GM12878 (cell line): ENCODE measurements around the gene THAP9. TPM values are rescaled to one million over a fixed set of nuclear protein-coding genes. Genes with fewer than 3 reads are reported as not detected.

Experiments used
- ATAC-seq: fragments of 200-7000 bp; cut with Tn5 transposase; 3 replicates; pipeline ENCODE4 v1.9.1; 2020; ENCODE audit warnings: mild to moderate bottlenecking, moderate library complexity
- BruUV-seq: library from RNA; stranded (reverse); fragments of 400-500 nt; replicated peaks from 2 replicates; lab custom pipeline; 2021; lab: Mats Ljungman, UMichigan
- CTCF ChIA-PET: fragments of 300-600 bp; sonication (Branson Sonifier 250); formaldehyde crosslinking; extraction: SDS; loops from one replicate; lab custom pipeline; 2021; ENCODE audit warnings: inconsistent platforms; lab: Yijun Ruan, JAX
- POLR2A ChIA-PET: fragments of 350-600 bp; formaldehyde crosslinking; extraction: SDS; loops from one replicate; lab custom pipeline; 2021; ENCODE audit warnings: inconsistent platforms; lab: Charles Lee
- RAD21 ChIA-PET: fragments of 300-600 bp; sonication (Branson Sonifier 250); formaldehyde crosslinking; loops from one replicate; lab custom pipeline; 2023; ENCODE audit warnings: antibody characterized with exemption; ENCODE audit not compliant: unreplicated experiment; lab: Charles Lee
- SMC1A ChIA-PET: fragments of 300-600 bp; sonication (Branson Sonifier 250); formaldehyde crosslinking; loops from one replicate; lab custom pipeline; 2023; ENCODE audit not compliant: unreplicated experiment, uncharacterized antibody; lab: Charles Lee
- DNase-seq: peaks from one replicate; pipeline ENCODE4 v3.0.0-alpha.2; 2011; ENCODE audit warnings: low read depth, low spot score
- FAIRE-seq: peaks from 3 replicates; lab custom pipeline; 2011; peaks lifted over from hg19 to GRCh38; lab: Jason Lieb, UNC
- H2AFZ ChIP-seq: 2 replicates; pipeline ENCODE4 v1.6.0; 2011; ENCODE audit warnings: low read depth, low read length, control low read depth; ENCODE audit not compliant: control insufficient read depth
- H3K27ac ChIP-seq: 2 replicates; pipeline ENCODE4 v1.5.1; 2011; ENCODE audit warnings: control low read depth; ENCODE audit not compliant: control insufficient read depth, insufficient read depth
- H3K27me3 ChIP-seq, 2 experiments: replicated peaks in 1 of 2; 2 replicates each; pipeline versions ENCODE4 v1.6.0 to v1.6.1; 2011; ENCODE audit warnings: low read length in 1 of 2; ENCODE audit not compliant: control insufficient read depth in 2 of 2, insufficient read depth in 2 of 2
- H3K36me3 ChIP-seq, 2 experiments: 2 replicates each; pipeline ENCODE4 v1.5.1; 2011; ENCODE audit warnings: low read length in 1 of 2; ENCODE audit not compliant: control insufficient read depth in 2 of 2, insufficient read depth in 2 of 2
- H3K4me1 ChIP-seq: 2 replicates; pipeline ENCODE4 v1.6.1; 2011; ENCODE audit warnings: mild to moderate bottlenecking, low read length, moderate library complexity, mixed read lengths; ENCODE audit not compliant: control insufficient read depth, insufficient read depth
- H3K4me2 ChIP-seq: 2 replicates; pipeline ENCODE4 v1.6.0; 2011; ENCODE audit warnings: control low read depth; ENCODE audit not compliant: control insufficient read depth, insufficient read depth
- H3K4me3 ChIP-seq: fragments of 200-600 bp; sonication (generic); 2 replicates; pipeline ENCODE4 v1.5.1; 2016
- H3K79me2 ChIP-seq: 2 replicates; pipeline ENCODE4 v1.6.0; 2011; ENCODE audit warnings: low read length; ENCODE audit not compliant: control insufficient read depth, insufficient read depth
- H3K9ac ChIP-seq: 2 replicates; pipeline ENCODE4 v1.8.0; 2011; ENCODE audit warnings: low read length, control low read depth, mixed read lengths; ENCODE audit not compliant: control insufficient read depth, insufficient read depth
- H3K9me3 ChIP-seq: replicated peaks from 3 replicates; pipeline ENCODE4 v1.5.1; 2011; ENCODE audit warnings: mild to moderate bottlenecking, low read length; ENCODE audit not compliant: control insufficient read depth, insufficient read depth
- H4K20me1 ChIP-seq: 2 replicates; pipeline ENCODE4 v1.6.0; 2011; ENCODE audit not compliant: control insufficient read depth, insufficient read depth
- CREM ChIP-seq: IDR thresholded peaks from 2 replicates; pipeline ENCODE4 v1.6.1; 2014; ENCODE audit warnings: antibody characterized with exemption, low read depth
- KAT2A ChIP-seq: conservative IDR thresholded peaks from 2 replicates; pipeline ENCODE4 v1.6.1; 2011; ENCODE audit warnings: low read depth, low read length; ENCODE audit not compliant: control insufficient read depth
- MEF2A ChIP-seq: IDR thresholded peaks from 2 replicates; pipeline ENCODE4 v1.6.1; 2011; ENCODE audit warnings: low read depth, mild to moderate bottlenecking, low read length, moderate library complexity; ENCODE audit not compliant: insufficient read depth
- MTA2 ChIP-seq: fragments of 450-650 bp; IDR thresholded peaks from 2 replicates; pipeline ENCODE4 v1.6.1; 2016; ENCODE audit warnings: low read depth, mild to moderate bottlenecking, moderate library complexity
- NFIC ChIP-seq: IDR thresholded peaks from 2 replicates; pipeline ENCODE4 v1.6.1; 2012; ENCODE audit warnings: low read depth, mild to moderate bottlenecking, inconsistent platforms, low read length, moderate library complexity
- NRF1 ChIP-seq: conservative IDR thresholded peaks from 2 replicates; pipeline ENCODE4 v1.6.1; 2011; ENCODE audit warnings: mild to moderate bottlenecking, low read depth, low read length, improper control_type of control experiment
- PAX5 ChIP-seq: IDR thresholded peaks from 2 replicates; pipeline ENCODE4 v1.6.1; 2011; ENCODE audit warnings: low read depth, low read length, borderline replicate concordance
- POLR2A ChIP-seq: IDR thresholded peaks from 2 replicates; pipeline ENCODE4 v1.6.1; 2011; ENCODE audit warnings: low read depth, mild to moderate bottlenecking, low read length
- SMAD5 ChIP-seq: IDR thresholded peaks from 2 replicates; pipeline ENCODE4 v1.6.1; 2016; ENCODE audit warnings: antibody characterized with exemption, low read depth
- YBX1 ChIP-seq: fragments of 450-650 bp; IDR thresholded peaks from 2 replicates; pipeline ENCODE4 v1.6.1; 2016; ENCODE audit warnings: antibody characterized with exemption
- WGBS: methylation state at CpG from one replicate; pipeline ENCODE4 v1.1.6; 2016; ENCODE audit warnings: low lambda C conversion rate; ENCODE audit not compliant: insufficient replicate concordance, insufficient coverage; ENCODE audit errors: missing lambda C conversion rate; 5-methylcytosine and 5-hydroxymethylcytosine counted together
- in situ Hi-C: fragments of 300-500 bp; cut with MboI; formaldehyde crosslinking; loops from 9 replicates; pipeline ENCODE4 v1.14.3; 2018; ENCODE audit warnings: mixed read lengths
- intact Hi-C: fragments of 100-400 bp; cut with micrococcal nuclease; formaldehyde crosslinking; loops from one replicate; pipeline ENCODE4 v1.14.2; 2022; ENCODE audit not compliant: unreplicated experiment
- polyA plus RNA-seq, 11 experiments: library from polyadenylated mRNA; depleted of rRNA in 4 of 11; unstranded in 6 of 11; stranded (reverse) in 5 of 11; fragments of >200 nt; fragmentation: Nextera tagmentation in 4 of 11; fragmentation: Illumina TruSeq in 1 of 11; extraction: Ambion mirVana in 4 of 11; extraction: Trizol in 1 of 11; gene quantifications; 1 replicate in 1 of 11; 2 replicates in 10 of 11; pipeline versions ENCODE4 v1.2.1 to v1.2.3, GENCODE V29; 2011 to 2016; ENCODE audit warnings: inconsistent platforms in 2 of 11, missing spikeins in 2 of 11, low read depth in 1 of 11
- total RNA-seq, 4 experiments: library from RNA; depleted of rRNA in 3 of 4; stranded (reverse); fragments of >200 nt in 3 of 4; fragmentation: Illumina TruSeq in 1 of 4; extraction: Trizol in 1 of 4; gene quantifications; 2 replicates each; pipeline versions ENCODE4 v1.2.1 to v1.2.3, GENCODE V29; 2013 to 2021
- TF ChIP-seq, protein P1 (sequence below): fragments of 450-650 bp; IDR thresholded peaks from 2 replicates; pipeline ENCODE4 v1.6.1; 2016; ENCODE audit warnings: mild to moderate bottlenecking, moderate library complexity, borderline replicate concordance
- TF ChIP-seq, protein P2 (sequence below): IDR thresholded peaks from 2 replicates; pipeline ENCODE4 v1.6.1; 2012; ENCODE audit warnings: improper control_type of control experiment, low read depth, low read length; ENCODE audit not compliant: insufficient replicate concordance

Gene THAP9
- total and polyA plus RNA-seq, 10 of the 15 experiments (the other 5 are each of a cell fraction or from before 2014, with no cell fraction given): 2.1 to 4.9 (median 3.3) TPM

GRCh38 chr4:82891707-82892466 lies 8.6 kb upstream of the THAP9 start (continued):
- TF ChIP-seq, protein P1, sequence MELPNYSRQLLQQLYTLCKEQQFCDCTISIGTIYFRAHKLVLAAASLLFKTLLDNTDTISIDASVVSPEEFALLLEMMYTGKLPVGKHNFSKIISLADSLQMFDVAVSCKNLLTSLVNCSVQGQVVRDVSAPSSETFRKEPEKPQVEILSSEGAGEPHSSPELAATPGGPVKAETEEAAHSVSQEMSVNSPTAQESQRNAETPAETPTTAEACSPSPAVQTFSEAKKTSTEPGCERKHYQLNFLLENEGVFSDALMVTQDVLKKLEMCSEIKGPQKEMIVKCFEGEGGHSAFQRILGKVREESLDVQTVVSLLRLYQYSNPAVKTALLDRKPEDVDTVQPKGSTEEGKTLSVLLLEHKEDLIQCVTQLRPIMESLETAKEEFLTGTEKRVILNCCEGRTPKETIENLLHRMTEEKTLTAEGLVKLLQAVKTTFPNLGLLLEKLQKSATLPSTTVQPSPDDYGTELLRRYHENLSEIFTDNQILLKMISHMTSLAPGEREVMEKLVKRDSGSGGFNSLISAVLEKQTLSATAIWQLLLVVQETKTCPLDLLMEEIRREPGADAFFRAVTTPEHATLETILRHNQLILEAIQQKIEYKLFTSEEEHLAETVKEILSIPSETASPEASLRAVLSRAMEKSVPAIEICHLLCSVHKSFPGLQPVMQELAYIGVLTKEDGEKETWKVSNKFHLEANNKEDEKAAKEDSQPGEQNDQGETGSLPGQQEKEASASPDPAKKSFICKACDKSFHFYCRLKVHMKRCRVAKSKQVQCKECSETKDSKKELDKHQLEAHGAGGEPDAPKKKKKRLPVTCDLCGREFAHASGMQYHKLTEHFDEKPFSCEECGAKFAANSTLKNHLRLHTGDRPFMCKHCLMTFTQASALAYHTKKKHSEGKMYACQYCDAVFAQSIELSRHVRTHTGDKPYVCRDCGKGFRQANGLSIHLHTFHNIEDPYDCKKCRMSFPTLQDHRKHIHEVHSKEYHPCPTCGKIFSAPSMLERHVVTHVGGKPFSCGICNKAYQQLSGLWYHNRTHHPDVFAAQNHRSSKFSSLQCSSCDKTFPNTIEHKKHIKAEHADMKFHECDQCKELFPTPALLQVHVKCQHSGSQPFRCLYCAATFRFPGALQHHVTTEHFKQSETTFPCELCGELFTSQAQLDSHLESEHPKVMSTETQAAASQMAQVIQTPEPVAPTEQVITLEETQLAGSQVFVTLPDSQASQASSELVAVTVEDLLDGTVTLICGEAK: no peak
- no peak for TF ChIP-seq MTA2
- 0 out of 2 replicates have a peak, but pooled peaks have one; percentile 4 for TF ChIP-seq SMAD5

- H3K27ac ChIP-seq: no peak overlapping the region
- intact Hi-C loops: loop anchor here (5.0 kb wide), 2 partner anchors 220 to 565 kb away; partner anchors contain the start of genes HELQ, MRPS18C and PLAC8
- H2AFZ ChIP-seq: no peak overlapping the region
- no TSS peak for BruUV-seq
- ChIA-PET SMC1A (interaction anchor here (0.9 to 2.5 kb wide), 6 partner anchors 8 to 182 kb away, joined by 3 to 10 read pairs (median 6); partner anchors contain the start of genes LIN54 and THAP9), RAD21 (interaction anchor here (0.8 to 1.4 kb wide), 3 partner anchors 14 to 389 kb away, joined by 4 to 8 read pairs (median 5); no protein-coding TSS in a partner anchor), CTCF (interaction anchor here (0.8 to 1.7 kb wide), 7 partner anchors 8 to 388 kb away, joined by 3 to 6 read pairs (median 3); partner anchors contain the start of genes COPS4 and THAP9), POLR2A (interaction anchor here (0.9 to 1.1 kb wide), 6 partner anchors 8 to 463 kb away, joined by 3 to 6 read pairs (median 4); partner anchors contain the start of gene THAP9)
- WGBS: 61% methylated on average over 1 of the region's 1 CpG
- peak overlapping the region; percentile 68; the same call in 1 of the 2 replicates for H3K4me3 ChIP-seq
- H3K9ac ChIP-seq: peak overlapping the region; percentile 98; the same call in 1 of the 2 replicates
- peaks cover 0 to 16% of the 10 kb centered on the region in 2 experiments; a peak in 3 of 4 replicates for H3K36me3 ChIP-seq
- DNase-seq (no peak), FAIRE-seq (no peak), ATAC-seq (no peak)
- peaks cover 50% of the 10 kb centered on the region for H3K79me2 ChIP-seq
- H3K9me3 ChIP-seq: no peaks in the 10 kb centered on the region
- no peaks in the 10 kb centered on the region for H3K27me3 ChIP-seq
- peak overlapping the region; percentile 43 for H3K4me2 ChIP-seq
- no peaks in the 10 kb centered on the region for H4K20me1 ChIP-seq
- H3K4me1 ChIP-seq: peaks cover 3% of the 10 kb centered on the region; the same call in 1 of the 2 replicates
- in situ Hi-C loops: loop anchor here (5.0 kb wide), 2 partner anchors 120 to 390 kb away; partner anchors contain the start of genes COQ2 and LIN54
- TF ChIP-seq CREM (no peak), YBX1 (no peak), PAX5 (no peak), KAT2A (no peak), NRF1 (no peak), MEF2A (no peak), POLR2A (no peak), NFIC (no peak), MTA2 (no peak)
- TF ChIP-seq, protein P2, sequence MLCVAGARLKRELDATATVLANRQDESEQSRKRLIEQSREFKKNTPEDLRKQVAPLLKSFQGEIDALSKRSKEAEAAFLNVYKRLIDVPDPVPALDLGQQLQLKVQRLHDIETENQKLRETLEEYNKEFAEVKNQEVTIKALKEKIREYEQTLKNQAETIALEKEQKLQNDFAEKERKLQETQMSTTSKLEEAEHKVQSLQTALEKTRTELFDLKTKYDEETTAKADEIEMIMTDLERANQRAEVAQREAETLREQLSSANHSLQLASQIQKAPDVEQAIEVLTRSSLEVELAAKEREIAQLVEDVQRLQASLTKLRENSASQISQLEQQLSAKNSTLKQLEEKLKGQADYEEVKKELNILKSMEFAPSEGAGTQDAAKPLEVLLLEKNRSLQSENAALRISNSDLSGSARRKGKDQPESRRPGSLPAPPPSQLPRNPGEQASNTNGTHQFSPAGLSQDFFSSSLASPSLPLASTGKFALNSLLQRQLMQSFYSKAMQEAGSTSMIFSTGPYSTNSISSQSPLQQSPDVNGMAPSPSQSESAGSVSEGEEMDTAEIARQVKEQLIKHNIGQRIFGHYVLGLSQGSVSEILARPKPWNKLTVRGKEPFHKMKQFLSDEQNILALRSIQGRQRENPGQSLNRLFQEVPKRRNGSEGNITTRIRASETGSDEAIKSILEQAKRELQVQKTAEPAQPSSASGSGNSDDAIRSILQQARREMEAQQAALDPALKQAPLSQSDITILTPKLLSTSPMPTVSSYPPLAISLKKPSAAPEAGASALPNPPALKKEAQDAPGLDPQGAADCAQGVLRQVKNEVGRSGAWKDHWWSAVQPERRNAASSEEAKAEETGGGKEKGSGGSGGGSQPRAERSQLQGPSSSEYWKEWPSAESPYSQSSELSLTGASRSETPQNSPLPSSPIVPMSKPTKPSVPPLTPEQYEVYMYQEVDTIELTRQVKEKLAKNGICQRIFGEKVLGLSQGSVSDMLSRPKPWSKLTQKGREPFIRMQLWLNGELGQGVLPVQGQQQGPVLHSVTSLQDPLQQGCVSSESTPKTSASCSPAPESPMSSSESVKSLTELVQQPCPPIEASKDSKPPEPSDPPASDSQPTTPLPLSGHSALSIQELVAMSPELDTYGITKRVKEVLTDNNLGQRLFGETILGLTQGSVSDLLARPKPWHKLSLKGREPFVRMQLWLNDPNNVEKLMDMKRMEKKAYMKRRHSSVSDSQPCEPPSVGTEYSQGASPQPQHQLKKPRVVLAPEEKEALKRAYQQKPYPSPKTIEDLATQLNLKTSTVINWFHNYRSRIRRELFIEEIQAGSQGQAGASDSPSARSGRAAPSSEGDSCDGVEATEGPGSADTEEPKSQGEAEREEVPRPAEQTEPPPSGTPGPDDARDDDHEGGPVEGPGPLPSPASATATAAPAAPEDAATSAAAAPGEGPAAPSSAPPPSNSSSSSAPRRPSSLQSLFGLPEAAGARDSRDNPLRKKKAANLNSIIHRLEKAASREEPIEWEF: no peak
Observed at GRCh38 chr4:82892467-82892802, 8.1 kb upstream of the THAP9 start.
